WTC11 (cell line): Measurements from ENCODE around the gene RAB11FIP5. TPM values are rescaled to one million over a fixed set of nuclear protein-coding genes. Genes with fewer than 3 reads are reported as not detected.

Experiments
- ATAC-seq: fragments of 200-7000 bp; cut with Tn5 transposase; 2 replicates; pipeline ENCODE4 v1.10.0; 2021; ENCODE audit warnings: mild to moderate bottlenecking, moderate library complexity
- CTCF ChIA-PET: fragments of 300-600 bp; sonication (Branson Sonifier 250); formaldehyde crosslinking; loops from one replicate; lab custom pipeline; 2021; ENCODE audit warnings: antibody characterized with exemption; lab: Charles Lee
- POLR2A ChIA-PET: fragments of 350-600 bp; sonication (Branson Sonifier 250); formaldehyde crosslinking; loops from one replicate; lab custom pipeline; 2021; ENCODE audit warnings: antibody characterized with exemption; lab: Charles Lee
- DNase-seq: peaks from one replicate; pipeline ENCODE4 v3.0.0; 2021; ENCODE audit warnings: low spot score
- H3K27ac Mint-ChIP-seq: 2 replicates; pipeline ENCODE4 v1.8.0; 2021; ENCODE audit warnings: mixed read lengths
- H3K27me3 Mint-ChIP-seq: 2 replicates; pipeline ENCODE4 v1.8.0; 2021; ENCODE audit warnings: low read depth, mild to moderate bottlenecking, moderate library complexity, mixed read lengths
- H3K36me3 Mint-ChIP-seq: 2 replicates; pipeline ENCODE4 v1.8.0; 2021; ENCODE audit warnings: mixed read lengths
- H3K4me1 Mint-ChIP-seq: 2 replicates; pipeline ENCODE4 v1.8.0; 2022; ENCODE audit warnings: mixed read lengths
- H3K4me3 Mint-ChIP-seq: 2 replicates; pipeline ENCODE4 v1.8.0; 2021; ENCODE audit warnings: mild to moderate bottlenecking, moderate library complexity, mixed read lengths
- H3K9me3 Mint-ChIP-seq: 2 replicates; pipeline ENCODE4 v1.8.0; 2021; ENCODE audit warnings: mixed read lengths
- CREB1 ChIP-seq: sonication (generic); formaldehyde crosslinking; IDR thresholded peaks from 2 replicates; pipeline ENCODE4 v1.8.0; 2023; ENCODE audit warnings: mild to moderate bottlenecking, missing genetic modification reagents
- GRHL2 ChIP-seq: fragments of 250-450 bp; sonication (Bioruptor Pico); IDR thresholded peaks from 2 replicates; pipeline ENCODE4 v1.8.0; 2022; ENCODE audit warnings: mild to moderate bottlenecking, moderate library complexity; ENCODE audit not compliant: insufficient replicate concordance, severe bottlenecking
- HMGA2 ChIP-seq: fragments of 250-450 bp; sonication (Bioruptor Pico); IDR thresholded peaks from 2 replicates; pipeline ENCODE4 v1.4.0; 2021; ENCODE audit warnings: mild to moderate bottlenecking, moderate library complexity
- MYBL2 ChIP-seq: sonication (generic); formaldehyde crosslinking; IDR thresholded peaks from 2 replicates; pipeline ENCODE4 v1.8.1; 2023; ENCODE audit warnings: mild to moderate bottlenecking, moderate library complexity, missing genetic modification reagents
- OVOL2 ChIP-seq: fragments of 250-450 bp; sonication (Bioruptor Pico); IDR thresholded peaks from 2 replicates; pipeline ENCODE4 v1.9.0; 2021; ENCODE audit warnings: mild to moderate bottlenecking, borderline replicate concordance
- TCF7 ChIP-seq: sonication (generic); formaldehyde crosslinking; IDR thresholded peaks from 2 replicates; pipeline ENCODE4 v1.8.0; 2022; ENCODE audit warnings: mild to moderate bottlenecking, low read depth, missing genetic modification reagents, moderate library complexity
- ZNF263 ChIP-seq: sonication (generic); formaldehyde crosslinking; IDR thresholded peaks from 2 replicates; pipeline ENCODE4 v1.8.1; 2022; ENCODE audit warnings: low read depth, mild to moderate bottlenecking, moderate library complexity, missing genetic modification reagents
- ZNF317 ChIP-seq: sonication (generic); formaldehyde crosslinking; IDR thresholded peaks from 2 replicates; pipeline ENCODE4 v1.8.1; 2023; ENCODE audit warnings: low read depth, mild to moderate bottlenecking, moderate library complexity, missing genetic modification reagents, borderline replicate concordance
- total RNA-seq: library from RNA; stranded (reverse); gene quantifications from 3 replicates; pipeline ENCODE4 v1.2.3, GENCODE V29; 2021
- TF ChIP-seq, protein P1 (sequence below): sonication (generic); formaldehyde crosslinking; IDR thresholded peaks from 2 replicates; pipeline ENCODE4 v1.8.0; 2022; ENCODE audit warnings: mild to moderate bottlenecking, missing genetic modification reagents
- TF ChIP-seq, protein P2 (sequence below): sonication (generic); formaldehyde crosslinking; IDR thresholded peaks from 2 replicates; pipeline ENCODE4 v1.8.1; 2022; ENCODE audit warnings: low read depth, missing genetic modification reagents, borderline replicate concordance
- TF ChIP-seq, protein P3 (sequence below): sonication (generic); formaldehyde crosslinking; IDR thresholded peaks from 2 replicates; pipeline ENCODE4 v1.8.1; 2023; ENCODE audit warnings: mild to moderate bottlenecking, moderate library complexity, missing genetic modification reagents
- TF ChIP-seq, protein P4 (sequence below): sonication (generic); formaldehyde crosslinking; IDR thresholded peaks from 2 replicates; pipeline ENCODE4 v1.8.1; 2023; ENCODE audit warnings: mild to moderate bottlenecking, missing genetic modification reagents
- TF ChIP-seq, protein P5 (sequence below): sonication (generic); formaldehyde crosslinking; IDR thresholded peaks from 2 replicates; pipeline ENCODE4 v1.8.0; 2023; ENCODE audit warnings: mild to moderate bottlenecking, missing genetic modification reagents
- TF ChIP-seq, protein P6 (sequence below): sonication (generic); formaldehyde crosslinking; IDR thresholded peaks from 2 replicates; pipeline ENCODE4 v1.8.1; 2022; ENCODE audit warnings: mild to moderate bottlenecking, moderate library complexity, missing genetic modification reagents

Gene RAB11FIP5
- total RNA-seq, 1 experiment from 2014 or later, result 16.0 TPM

DNA sequence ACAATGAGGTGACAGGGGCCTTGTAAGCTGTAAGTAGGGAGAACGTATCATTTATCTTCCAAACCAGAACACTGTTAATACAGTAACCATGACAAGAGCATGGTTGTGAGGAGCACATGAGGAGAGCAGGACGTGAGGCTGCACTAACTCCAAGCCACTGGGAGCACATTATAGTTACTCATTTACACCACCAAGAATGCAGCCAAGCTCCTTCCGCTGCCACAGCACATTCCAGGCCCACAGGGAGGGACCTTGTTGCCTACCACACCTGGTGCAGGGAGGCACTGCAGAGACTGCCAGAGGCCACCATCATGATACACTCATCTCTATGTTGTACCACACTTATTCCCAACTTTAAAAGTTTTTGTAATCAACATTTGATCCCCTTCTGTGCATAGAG lies 27.8 kb downstream of the RAB11FIP5 start:
- POLR2A ChIA-PET, result interaction anchor here (1.0 to 2.3 kb wide), 2 partner anchors 14 to 27 kb away, joined by 3 to 6 read pairs; partner anchors contain the start of genes RAB11FIP5 and SFXN5
- peaks cover 18% of the 10 kb centered on the region for H3K4me1 Mint-ChIP-seq
- no peak overlapping the region for H3K27ac Mint-ChIP-seq
- ATAC-seq (no peak), DNase-seq (no peak)
- no peaks in the 10 kb centered on the region for H3K27me3 Mint-ChIP-seq
- TF ChIP-seq, protein P1, sequence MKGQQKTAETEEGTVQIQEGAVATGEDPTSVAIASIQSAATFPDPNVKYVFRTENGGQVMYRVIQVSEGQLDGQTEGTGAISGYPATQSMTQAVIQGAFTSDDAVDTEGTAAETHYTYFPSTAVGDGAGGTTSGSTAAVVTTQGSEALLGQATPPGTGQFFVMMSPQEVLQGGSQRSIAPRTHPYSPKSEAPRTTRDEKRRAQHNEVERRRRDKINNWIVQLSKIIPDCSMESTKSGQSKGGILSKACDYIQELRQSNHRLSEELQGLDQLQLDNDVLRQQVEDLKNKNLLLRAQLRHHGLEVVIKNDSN (CRISPR knock-in tag), result no peak
- TF ChIP-seq TCF7 (CRISPR knock-in tag), result peak; percentile 26; the same call in 1 of the 2 replicates
- CTCF ChIA-PET, result interaction anchor here (0.9 to 7.7 kb wide), 18 partner anchors 10 to 192 kb away, joined by 3 to 113 read pairs (median 10); partner anchors contain the start of genes RAB11FIP5, SFXN5 and SMYD5
- no peaks in the 10 kb centered on the region for H3K9me3 Mint-ChIP-seq
- H3K4me3 Mint-ChIP-seq, result no peak overlapping the region
- H3K36me3 Mint-ChIP-seq, result peaks cover 3% of the 10 kb centered on the region; the same call in 1 of the 2 replicates

DNA sequence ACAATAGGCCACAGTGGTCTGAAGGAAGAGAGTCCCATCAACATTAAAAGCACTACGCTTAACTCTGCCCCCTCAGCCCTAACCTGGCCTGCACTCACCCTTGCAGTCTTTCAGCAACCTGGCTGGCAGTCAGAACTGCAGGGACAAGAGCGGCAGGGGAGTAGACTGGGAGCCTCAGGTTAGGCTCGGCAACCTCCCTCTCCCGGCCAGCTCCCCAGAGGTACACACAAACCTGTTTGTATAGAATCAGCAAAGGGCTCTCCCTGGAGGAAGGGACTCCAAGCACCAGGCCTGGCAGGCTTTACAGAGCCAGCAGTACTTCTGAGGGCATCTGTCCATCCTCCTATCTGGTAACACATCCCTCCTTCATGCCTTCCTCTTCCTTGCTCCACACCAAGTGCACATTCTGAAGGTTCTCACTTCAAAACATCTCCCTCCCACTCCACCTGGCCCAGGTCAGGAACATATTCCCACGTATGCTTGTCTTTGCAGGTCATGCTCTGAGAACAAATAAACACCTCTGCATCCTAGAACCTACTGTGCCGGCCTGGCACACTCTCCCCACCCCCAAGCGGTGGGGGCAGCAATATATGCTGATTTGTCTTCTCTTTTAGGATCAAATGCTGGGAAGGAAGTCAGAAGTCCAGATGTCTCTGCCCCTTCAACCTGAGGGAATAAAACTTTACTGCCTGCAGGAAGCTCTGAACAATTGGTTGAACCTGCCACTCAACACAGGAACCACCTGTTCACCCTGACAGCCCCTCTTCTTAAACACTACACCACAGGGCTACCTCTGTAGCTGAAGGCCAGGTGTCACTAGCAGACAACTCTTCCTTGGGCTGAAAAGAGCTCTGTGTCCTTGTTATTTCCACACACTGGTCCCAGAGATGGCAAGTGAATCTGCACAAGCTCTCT lies 28.6 kb downstream of the RAB11FIP5 start:
- TF ChIP-seq, protein P2, sequence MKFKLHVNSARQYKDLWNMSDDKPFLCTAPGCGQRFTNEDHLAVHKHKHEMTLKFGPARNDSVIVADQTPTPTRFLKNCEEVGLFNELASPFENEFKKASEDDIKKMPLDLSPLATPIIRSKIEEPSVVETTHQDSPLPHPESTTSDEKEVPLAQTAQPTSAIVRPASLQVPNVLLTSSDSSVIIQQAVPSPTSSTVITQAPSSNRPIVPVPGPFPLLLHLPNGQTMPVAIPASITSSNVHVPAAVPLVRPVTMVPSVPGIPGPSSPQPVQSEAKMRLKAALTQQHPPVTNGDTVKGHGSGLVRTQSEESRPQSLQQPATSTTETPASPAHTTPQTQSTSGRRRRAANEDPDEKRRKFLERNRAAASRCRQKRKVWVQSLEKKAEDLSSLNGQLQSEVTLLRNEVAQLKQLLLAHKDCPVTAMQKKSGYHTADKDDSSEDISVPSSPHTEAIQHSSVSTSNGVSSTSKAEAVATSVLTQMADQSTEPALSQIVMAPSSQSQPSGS (CRISPR knock-in tag), result no peak
- TF ChIP-seq ZNF263 (CRISPR knock-in tag), result no peak
- no peak for TF ChIP-seq HMGA2 (CRISPR knock-in tag)
- no peak for TF ChIP-seq GRHL2 (CRISPR knock-in tag)
- TF ChIP-seq, protein P3, sequence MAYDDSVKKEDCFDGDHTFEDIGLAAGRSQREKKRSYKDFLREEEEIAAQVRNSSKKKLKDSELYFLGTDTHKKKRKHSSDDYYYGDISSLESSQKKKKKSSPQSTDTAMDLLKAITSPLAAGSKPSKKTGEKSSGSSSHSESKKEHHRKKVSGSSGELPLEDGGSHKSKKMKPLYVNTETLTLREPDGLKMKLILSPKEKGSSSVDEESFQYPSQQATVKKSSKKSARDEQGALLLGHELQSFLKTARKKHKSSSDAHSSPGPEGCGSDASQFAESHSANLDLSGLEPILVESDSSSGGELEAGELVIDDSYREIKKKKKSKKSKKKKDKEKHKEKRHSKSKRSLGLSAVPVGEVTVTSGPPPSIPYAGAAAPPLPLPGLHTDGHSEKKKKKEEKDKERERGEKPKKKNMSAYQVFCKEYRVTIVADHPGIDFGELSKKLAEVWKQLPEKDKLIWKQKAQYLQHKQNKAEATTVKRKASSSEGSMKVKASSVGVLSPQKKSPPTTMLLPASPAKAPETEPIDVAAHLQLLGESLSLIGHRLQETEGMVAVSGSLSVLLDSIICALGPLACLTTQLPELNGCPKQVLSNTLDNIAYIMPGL, result no peak
- no peak for TF ChIP-seq MYBL2
- TF ChIP-seq CREB1 (CRISPR knock-in tag), result no peak
- TF ChIP-seq, protein P4, sequence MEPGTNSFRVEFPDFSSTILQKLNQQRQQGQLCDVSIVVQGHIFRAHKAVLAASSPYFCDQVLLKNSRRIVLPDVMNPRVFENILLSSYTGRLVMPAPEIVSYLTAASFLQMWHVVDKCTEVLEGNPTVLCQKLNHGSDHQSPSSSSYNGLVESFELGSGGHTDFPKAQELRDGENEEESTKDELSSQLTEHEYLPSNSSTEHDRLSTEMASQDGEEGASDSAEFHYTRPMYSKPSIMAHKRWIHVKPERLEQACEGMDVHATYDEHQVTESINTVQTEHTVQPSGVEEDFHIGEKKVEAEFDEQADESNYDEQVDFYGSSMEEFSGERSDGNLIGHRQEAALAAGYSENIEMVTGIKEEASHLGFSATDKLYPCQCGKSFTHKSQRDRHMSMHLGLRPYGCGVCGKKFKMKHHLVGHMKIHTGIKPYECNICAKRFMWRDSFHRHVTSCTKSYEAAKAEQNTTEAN (CRISPR knock-in tag), result no peak
- no peak for TF ChIP-seq OVOL2 (CRISPR knock-in tag)
- TF ChIP-seq, protein P5, sequence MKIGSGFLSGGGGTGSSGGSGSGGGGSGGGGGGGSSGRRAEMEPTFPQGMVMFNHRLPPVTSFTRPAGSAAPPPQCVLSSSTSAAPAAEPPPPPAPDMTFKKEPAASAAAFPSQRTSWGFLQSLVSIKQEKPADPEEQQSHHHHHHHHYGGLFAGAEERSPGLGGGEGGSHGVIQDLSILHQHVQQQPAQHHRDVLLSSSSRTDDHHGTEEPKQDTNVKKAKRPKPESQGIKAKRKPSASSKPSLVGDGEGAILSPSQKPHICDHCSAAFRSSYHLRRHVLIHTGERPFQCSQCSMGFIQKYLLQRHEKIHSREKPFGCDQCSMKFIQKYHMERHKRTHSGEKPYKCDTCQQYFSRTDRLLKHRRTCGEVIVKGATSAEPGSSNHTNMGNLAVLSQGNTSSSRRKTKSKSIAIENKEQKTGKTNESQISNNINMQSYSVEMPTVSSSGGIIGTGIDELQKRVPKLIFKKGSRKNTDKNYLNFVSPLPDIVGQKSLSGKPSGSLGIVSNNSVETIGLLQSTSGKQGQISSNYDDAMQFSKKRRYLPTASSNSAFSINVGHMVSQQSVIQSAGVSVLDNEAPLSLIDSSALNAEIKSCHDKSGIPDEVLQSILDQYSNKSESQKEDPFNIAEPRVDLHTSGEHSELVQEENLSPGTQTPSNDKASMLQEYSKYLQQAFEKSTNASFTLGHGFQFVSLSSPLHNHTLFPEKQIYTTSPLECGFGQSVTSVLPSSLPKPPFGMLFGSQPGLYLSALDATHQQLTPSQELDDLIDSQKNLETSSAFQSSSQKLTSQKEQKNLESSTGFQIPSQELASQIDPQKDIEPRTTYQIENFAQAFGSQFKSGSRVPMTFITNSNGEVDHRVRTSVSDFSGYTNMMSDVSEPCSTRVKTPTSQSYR, result no peak
- no peak for TF ChIP-seq ZNF317 (CRISPR knock-in tag)
- TF ChIP-seq, protein P6, sequence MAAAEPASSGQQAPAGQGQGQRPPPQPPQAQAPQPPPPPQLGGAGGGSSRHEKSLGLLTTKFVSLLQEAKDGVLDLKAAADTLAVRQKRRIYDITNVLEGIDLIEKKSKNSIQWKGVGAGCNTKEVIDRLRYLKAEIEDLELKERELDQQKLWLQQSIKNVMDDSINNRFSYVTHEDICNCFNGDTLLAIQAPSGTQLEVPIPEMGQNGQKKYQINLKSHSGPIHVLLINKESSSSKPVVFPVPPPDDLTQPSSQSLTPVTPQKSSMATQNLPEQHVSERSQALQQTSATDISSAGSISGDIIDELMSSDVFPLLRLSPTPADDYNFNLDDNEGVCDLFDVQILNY, result no peak
- ATAC-seq (no peak), DNase-seq (no peak)
- no peaks in the 10 kb centered on the region for H3K9me3 Mint-ChIP-seq
- no peak overlapping the region for H3K4me3 Mint-ChIP-seq
- POLR2A ChIA-PET, result interaction anchor here (1.0 kb wide), 1 partner anchor 28 kb away, joined by 3 read pairs; the partner anchor contains the start of gene RAB11FIP5
- peaks cover 3% of the 10 kb centered on the region; the same call in 1 of the 2 replicates for H3K36me3 Mint-ChIP-seq
- no peak overlapping the region for H3K27ac Mint-ChIP-seq
- CTCF ChIA-PET, result interaction anchor here (0.9 to 7.7 kb wide), 12 partner anchors 9 to 192 kb away, joined by 3 to 113 read pairs (median 20); partner anchors contain the start of genes RAB11FIP5, SFXN5 and SMYD5
- H3K4me1 Mint-ChIP-seq, result peaks cover 18% of the 10 kb centered on the region
- no peaks in the 10 kb centered on the region for H3K27me3 Mint-ChIP-seq
